ENCODE measurements around the gene LRRC4. TPM values are rescaled to one million over a fixed set of nuclear protein-coding genes. Genes with fewer than 3 reads are reported as not detected.

The LRRC4 gene
- total and polyA plus RNA-seq, 4 donors: 4.7 to 14.6 (median 6.9) TPM

DNA sequence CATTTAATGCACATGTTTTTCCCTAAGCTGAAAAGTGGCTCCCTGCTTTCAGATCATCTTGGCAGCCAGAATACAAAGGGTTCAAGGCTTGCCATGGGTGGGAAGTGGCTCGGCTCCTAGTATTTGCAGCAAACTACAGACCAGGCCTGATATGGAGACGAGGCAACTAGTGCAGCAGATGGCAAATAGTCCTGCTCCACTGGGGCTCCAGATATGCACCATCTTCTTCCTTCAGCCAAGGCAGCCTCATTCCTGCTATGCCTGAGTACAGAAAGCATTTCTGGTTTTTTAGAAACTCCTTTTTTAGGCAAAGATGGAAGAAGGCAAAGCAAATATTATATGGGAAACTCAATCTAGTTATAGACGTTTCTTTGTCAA lies 23.9 kb downstream of the LRRC4 start:
- peaks cover 7 to 22% (median 11%) of the 10 kb centered on the region in 5 donors for H3K4me1 ChIP-seq (ENCODE audit: control insufficient read depth in 5 of 5, insufficient read depth in 5 of 5, low read length in 5 of 5)
- ATAC-seq (ENCODE audit: insufficient read depth, low FRiP score): no peak
- TF ChIP-seq, protein P1, sequence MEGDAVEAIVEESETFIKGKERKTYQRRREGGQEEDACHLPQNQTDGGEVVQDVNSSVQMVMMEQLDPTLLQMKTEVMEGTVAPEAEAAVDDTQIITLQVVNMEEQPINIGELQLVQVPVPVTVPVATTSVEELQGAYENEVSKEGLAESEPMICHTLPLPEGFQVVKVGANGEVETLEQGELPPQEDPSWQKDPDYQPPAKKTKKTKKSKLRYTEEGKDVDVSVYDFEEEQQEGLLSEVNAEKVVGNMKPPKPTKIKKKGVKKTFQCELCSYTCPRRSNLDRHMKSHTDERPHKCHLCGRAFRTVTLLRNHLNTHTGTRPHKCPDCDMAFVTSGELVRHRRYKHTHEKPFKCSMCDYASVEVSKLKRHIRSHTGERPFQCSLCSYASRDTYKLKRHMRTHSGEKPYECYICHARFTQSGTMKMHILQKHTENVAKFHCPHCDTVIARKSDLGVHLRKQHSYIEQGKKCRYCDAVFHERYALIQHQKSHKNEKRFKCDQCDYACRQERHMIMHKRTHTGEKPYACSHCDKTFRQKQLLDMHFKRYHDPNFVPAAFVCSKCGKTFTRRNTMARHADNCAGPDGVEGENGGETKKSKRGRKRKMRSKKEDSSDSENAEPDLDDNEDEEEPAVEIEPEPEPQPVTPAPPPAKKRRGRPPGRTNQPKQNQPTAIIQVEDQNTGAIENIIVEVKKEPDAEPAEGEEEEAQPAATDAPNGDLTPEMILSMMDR (IDR thresholded peaks at IDR 0.05; ENCODE audit: control extremely low read depth, extremely low read depth): no peak

DNA sequence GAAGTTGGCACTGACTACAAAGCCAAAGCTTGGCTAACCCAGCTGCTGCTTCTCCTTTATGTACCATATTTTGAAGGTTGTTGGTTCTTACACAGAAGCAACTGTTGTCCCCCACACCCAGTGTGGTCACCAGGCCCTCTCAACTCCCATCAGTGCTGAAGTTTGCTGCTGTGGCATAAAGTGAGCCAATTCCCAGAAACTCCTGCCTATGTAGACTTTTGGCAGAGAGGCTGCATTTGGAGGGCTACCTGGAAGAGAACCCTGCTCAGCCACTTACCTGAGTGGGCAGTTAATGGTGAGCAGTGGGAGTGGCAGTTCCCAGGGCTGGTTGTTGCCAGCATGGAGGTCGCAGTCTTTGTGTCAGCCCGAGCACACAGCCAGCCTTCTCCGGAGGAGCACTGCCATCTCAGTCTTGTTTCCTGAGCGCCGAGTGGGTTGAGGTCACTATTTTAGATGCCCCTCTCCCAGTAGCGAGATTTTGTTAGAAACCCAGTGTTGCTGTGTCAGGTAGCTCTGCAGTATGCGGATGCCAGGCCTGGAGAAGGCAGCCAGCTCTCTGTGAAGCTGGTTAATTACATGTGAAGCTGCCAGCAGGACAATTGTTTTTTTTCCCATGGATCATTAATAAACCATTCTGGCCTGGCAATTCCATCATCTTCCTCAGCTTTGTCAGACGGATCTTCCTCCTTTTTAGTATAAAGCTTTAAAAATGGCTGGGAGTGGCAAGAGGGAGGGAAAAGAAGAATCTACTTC lies 24.5 kb downstream of the LRRC4 start:
- Histone ChIP-seq H3K4me3 (no peak overlapping the region), H3K9me3 (ENCODE audit: control insufficient read depth in 4 of 4, insufficient read depth in 3 of 4, low read length in 3 of 4) (no peaks in the 10 kb centered on the region), H3K27me3 (ENCODE audit: control insufficient read depth in 3 of 3, insufficient read depth in 3 of 3, low read length in 2 of 3) (no peaks in the 10 kb centered on the region), H3K4me1 (ENCODE audit: control insufficient read depth in 5 of 5, insufficient read depth in 5 of 5, low read length in 5 of 5) (peaks cover 7 to 22% (median 11%) of the 10 kb centered on the region in 5 donors), H3K36me3 (ENCODE audit: control insufficient read depth in 4 of 4, insufficient read depth in 4 of 4, low read length in 4 of 4) (peaks cover 0 to 4% (median 1%) of the 10 kb centered on the region in 4 donors), H3K9ac (ENCODE audit: insufficient read depth in 1 of 2, low read length in 2 of 2) (no peak overlapping the region), H3K27ac (ENCODE audit: low read depth in 1 of 2, low read length in 1 of 2) (no peak overlapping the region)
- TF ChIP-seq, protein P1 (IDR thresholded peaks at IDR 0.05; ENCODE audit: control extremely low read depth, extremely low read depth): no peak
- 86 to 96% methylated on average over 8 of the region's 8 CpGs for WGBS, 2 donors
- no peak for ATAC-seq (ENCODE audit: insufficient read depth, low FRiP score)
- no peak for DNase-seq

More for the DNA sequence above, 23.9 kb downstream of the LRRC4 start:
- no peak overlapping the region for H3K27ac ChIP-seq (ENCODE audit: low read depth in 1 of 2, low read length in 1 of 2)
- no peaks in the 10 kb centered on the region for H3K27me3 ChIP-seq (ENCODE audit: control insufficient read depth in 3 of 3, insufficient read depth in 3 of 3, low read length in 2 of 3)
- no peak overlapping the region for H3K4me3 ChIP-seq
- no peak for DNase-seq
- WGBS, 2 donors: 92 to 97% methylated on average over 3 of the region's 3 CpGs
- H3K9ac ChIP-seq (ENCODE audit: insufficient read depth in 1 of 2, low read length in 2 of 2): no peak overlapping the region
- no peaks in the 10 kb centered on the region for H3K9me3 ChIP-seq (ENCODE audit: control insufficient read depth in 4 of 4, insufficient read depth in 3 of 4, low read length in 3 of 4)
- H3K36me3 ChIP-seq (ENCODE audit: control insufficient read depth in 4 of 4, insufficient read depth in 4 of 4, low read length in 4 of 4): peaks cover 0 to 5% (median 0%) of the 10 kb centered on the region in 4 donors

DNA sequence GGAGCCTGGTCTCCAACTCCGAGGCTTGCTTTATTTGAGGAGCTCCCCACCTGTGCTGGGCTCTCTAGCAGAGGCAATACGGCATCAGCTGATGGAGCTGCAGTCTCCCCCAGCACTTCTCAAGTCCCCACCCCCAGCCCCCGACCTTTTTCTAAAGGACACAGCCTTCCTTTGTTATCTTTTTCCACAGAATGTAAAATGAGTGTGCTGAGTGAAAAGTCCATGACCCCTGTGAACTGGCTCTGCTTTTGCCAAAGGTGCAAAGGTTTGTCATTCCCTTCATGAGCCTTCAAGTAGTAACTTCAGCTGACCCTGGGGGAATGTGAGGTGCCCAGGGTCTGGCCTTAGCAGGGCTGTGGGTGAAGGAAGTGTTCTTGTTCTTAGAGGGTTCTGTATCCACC lies 25.5 kb downstream of the LRRC4 start:
- no peak overlapping the region for H3K9ac ChIP-seq (ENCODE audit: insufficient read depth in 1 of 2, low read length in 2 of 2)
- no peaks in the 10 kb centered on the region for H3K9me3 ChIP-seq (ENCODE audit: control insufficient read depth in 4 of 4, insufficient read depth in 3 of 4, low read length in 3 of 4)
- no peaks in the 10 kb centered on the region for H3K27me3 ChIP-seq (ENCODE audit: control insufficient read depth in 3 of 3, insufficient read depth in 3 of 3, low read length in 2 of 3)
- peaks cover 0 to 14% (median 4%) of the 10 kb centered on the region in 5 donors for H3K4me1 ChIP-seq (ENCODE audit: control insufficient read depth in 5 of 5, insufficient read depth in 5 of 5, low read length in 5 of 5)
- ATAC-seq (ENCODE audit: insufficient read depth, low FRiP score): no peak
- no peak overlapping the region for H3K4me3 ChIP-seq
- WGBS, 2 donors: 89 to 90% methylated on average over 3 of the region's 3 CpGs
- no peak for DNase-seq
- TF ChIP-seq, protein P1 (IDR thresholded peaks at IDR 0.05; ENCODE audit: control extremely low read depth, extremely low read depth): no peak
- peaks cover 0 to 4% (median 3%) of the 10 kb centered on the region in 4 donors for H3K36me3 ChIP-seq (ENCODE audit: control insufficient read depth in 4 of 4, insufficient read depth in 4 of 4, low read length in 4 of 4)
- H3K27ac ChIP-seq (ENCODE audit: low read depth in 1 of 2, low read length in 1 of 2): no peak overlapping the region
